Activated CD4-positive, alpha-beta T cell treated with anti-CD3 and anti-CD28 coated beads, Interleukin-2, amount 50 U/mL, for 16 hours (primary cell): ENCODE results near the gene VCAN.

ENCODE experiments used
- DNase-seq: peaks from one replicate; pipeline ENCODE4 v3.0.0-alpha.2; 2020

VCAN gene

DNA sequence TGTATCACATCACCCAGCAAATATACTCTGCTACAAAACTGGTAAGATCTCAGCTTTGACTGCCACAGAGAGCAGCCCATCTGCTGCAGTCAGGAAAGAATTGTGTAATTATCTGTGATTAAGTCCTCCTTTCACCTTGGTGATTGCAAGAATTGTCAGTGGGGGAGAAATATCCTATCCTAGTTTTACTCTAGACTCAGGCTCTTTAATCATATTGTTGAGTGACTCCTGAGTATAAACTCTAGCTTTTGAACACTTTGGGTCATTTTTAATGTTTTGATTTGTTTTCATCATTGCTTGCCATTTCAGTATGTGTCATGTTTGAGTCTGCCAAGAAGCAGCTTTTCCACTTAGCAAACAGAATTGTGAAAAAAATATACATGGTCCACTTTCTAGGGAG lies 32.1 kb downstream of the VCAN start:
- no peak for DNase-seq

DNA sequence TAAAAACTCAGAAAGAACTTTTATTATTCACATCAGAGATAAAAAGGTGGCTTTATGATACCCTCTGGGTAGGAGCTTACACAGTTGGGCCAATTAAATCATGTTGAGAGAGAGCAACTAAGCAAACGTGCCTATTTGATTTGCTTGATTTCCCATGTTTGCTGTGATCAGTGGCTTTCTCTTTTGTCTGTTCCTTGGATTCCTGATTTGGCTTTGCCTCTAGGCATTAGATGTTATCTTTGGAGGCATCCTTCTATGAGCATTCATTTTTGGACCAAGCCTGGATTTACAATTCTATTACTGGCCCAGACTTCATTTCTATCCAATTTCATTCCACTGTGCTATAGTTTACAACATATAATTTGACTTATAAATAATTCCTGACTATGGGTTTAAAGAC lies 35.9 kb downstream of the VCAN start:
- no peak for DNase-seq

DNA sequence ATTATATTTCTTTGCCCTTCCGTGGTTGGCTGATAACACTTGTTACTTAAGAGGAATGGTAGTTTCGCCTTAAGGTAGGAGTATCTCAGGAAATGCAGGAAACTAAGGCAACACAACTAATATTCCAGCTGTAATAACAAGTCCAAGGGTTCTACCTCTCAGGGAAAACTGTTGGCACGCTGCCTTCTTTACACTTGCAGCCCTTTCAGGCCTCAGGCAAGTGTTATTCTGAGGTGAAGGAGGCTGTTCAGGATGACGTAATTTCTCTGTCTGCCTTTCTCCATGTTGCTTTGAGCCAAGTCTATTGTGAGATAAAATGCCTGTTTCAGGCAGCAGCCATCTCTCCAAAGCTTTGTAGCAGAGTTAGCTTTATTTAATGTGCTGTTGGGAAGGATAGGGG lies 38.0 kb downstream of the VCAN start:
- no peak for DNase-seq

DNA sequence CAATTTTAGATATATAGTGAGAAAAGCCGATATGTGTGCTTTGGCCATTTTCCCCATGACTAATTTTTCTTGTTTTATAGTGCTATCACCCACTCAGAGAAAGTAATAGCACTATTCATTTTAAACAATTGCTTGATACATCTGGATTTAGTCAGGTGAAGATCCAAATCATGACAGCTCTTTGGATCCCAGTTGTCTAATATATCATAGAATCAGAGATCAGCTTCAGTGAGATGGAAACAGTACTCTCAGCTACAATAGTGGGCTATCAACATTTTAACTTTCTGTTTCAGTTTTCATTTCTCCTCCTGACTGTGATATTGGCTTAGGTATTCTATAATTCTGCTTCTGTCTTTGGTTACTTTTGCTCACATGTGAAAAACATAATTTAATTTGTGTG lies 38.7 kb downstream of the VCAN start:
- DNase-seq: no peak

DNA sequence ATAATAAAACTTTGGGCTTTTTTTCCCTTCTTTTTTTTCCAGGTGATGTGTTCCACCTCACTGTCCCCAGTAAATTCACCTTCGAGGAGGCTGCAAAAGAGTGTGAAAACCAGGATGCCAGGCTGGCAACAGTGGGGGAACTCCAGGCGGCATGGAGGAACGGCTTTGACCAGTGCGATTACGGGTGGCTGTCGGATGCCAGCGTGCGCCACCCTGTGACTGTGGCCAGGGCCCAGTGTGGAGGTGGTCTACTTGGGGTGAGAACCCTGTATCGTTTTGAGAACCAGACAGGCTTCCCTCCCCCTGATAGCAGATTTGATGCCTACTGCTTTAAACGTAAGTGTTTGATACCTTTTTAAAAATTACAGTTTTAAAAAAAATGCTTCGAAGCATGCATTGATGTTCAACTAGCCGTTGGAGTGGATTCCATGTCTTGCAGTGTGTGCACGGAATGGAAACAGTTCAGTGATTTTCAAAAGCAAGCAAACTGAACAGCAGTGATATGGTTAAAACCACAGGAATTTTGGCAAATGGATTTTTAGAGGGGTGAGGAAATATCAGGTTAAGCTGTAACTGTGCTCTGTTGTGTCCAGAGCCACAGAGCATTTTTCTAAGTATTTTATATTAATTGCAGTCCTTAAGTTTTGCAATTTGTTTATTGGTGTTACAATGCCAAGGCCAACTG lies 40.7 kb downstream of the VCAN start:
- DNase-seq: no peak

DNA sequence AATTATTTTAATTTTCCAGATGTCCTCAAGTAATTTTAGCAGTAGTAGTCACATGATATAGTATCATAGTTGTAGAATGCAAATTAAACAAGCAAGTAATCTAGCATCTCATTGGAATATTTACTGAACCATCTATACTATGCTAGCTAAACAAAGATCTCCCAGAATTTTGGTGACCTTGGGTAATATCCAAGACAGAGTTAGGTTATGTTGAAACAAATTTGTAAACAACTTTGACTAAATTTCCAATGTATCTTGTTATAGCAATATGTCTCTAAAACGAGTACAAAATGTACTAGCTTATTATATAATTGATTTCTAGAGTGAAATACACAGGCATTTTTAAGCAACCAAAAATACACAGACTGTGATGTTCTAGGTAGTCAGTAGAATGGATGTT lies 41.5 kb downstream of the VCAN start:
- DNase-seq: no peak

DNA sequence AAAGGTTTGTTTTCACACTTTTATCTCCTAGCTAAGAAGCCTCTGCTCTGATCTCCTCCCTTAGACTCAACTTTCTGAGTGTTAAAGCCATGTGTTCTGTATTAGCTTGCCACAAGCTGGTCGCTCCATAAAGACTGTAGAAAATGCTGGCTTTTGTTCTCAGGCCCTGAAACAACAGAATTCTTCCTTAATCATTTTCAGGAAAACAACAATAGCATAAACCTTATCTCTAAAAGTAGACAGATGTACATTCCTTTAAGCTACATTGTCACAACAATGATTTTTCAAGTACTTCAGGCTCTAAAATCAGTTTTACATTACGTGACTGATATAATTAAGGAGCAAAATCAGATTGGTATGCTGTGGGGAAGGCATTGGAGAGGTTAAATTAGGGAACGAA lies 41.9 kb downstream of the VCAN start:
- DNase-seq: no peak

DNA sequence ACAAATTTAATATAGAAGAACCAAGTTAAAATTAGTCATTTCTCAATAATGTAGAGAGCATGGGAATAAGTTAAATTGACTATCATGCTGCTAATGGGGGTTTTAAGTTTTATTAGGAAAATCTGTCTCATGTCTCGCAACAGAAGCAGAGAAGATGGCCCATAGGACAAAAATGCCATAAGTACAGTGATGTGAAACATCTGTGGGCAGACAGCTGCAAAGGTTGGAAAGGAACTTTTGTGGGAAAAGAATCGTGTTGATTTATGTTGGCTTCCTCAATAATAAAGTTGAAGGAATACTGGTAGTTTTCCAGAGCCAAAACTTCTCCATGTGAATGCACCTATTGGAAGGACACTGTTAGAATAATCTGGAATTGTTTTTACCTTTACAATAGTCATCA lies 44.8 kb downstream of the VCAN start:
- no peak for DNase-seq

DNA sequence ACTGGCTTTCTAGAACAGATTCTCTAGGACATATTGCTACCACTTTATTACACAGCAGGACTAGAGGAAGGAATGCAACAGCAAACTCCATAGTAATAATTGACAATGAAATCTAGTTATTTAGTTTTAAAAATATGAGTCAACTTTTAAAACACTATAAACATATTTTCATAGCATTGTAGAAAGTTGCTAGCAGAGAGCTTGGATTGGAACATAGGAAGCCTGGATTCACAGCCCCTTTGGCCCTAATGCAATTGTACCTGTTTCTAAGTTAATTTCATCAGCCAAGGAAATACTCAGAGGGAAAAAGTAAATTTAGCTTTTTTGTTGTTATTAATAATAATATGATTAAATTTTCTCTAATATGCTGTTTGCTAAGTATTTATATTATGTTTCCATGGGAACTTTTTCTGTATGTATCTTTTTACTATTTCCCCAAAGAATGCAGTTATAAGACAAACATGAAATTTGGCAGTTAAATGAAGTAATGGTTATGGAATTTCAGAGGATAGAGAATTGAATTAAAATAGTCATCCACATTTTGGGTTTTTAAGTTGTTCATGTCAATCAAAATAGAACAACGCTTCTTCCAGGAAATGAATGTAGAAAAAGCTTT lies 45.6 kb downstream of the VCAN start:
- DNase-seq: no peak

DNA sequence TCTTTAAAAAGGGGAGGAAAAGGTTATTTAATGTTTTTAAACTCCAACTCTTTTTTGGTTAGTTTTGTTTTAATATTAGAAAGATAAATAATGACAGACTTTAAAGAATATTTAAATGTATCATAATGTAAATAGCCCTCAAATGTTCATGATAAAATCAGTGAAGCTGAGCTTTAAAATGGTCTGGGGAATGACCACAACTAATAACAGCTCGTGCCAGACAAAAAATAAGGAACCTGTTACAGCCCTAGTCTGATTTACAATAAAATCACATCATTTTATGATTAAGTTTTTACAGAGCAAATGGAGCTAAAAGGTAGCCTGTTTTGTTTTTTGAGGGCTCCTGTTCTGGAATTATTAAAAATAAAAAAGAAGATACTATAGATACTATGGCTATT lies 46.1 kb downstream of the VCAN start:
- no peak for DNase-seq

DNA sequence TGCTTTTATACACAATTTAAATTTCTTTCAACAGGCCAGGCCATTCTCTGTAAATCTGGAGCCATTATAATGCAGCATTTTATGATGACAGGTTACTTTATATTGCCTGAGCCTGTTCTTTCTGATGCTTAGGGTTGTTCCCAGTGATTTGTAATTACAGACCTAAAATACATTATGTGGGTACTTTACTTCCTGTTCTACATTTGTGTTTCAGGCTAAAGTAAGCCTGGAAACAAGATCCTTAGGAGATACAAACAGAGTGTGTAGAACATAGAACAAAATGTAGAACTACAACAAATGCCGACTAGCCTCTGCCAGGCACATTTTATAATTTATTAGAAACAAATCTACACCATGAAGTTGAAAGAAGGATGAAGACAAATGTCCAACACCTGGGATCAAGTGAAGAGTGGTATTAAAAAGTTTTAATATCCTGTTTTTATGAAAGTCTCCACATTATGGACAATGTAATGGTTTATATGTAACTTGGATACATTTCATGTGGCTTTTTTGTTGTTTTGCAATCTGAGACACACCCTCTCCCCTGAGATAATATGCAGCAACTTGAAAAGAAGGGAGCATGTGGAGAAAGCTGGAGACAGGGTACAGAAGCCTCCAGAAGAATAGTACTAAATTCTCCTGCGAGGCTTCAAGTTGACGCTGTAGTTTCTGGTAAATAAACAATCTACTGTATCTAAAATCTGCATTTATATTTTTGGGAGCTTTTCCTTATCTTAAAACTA lies 46.9 kb downstream of the VCAN start:
- DNase-seq: no peak

DNA sequence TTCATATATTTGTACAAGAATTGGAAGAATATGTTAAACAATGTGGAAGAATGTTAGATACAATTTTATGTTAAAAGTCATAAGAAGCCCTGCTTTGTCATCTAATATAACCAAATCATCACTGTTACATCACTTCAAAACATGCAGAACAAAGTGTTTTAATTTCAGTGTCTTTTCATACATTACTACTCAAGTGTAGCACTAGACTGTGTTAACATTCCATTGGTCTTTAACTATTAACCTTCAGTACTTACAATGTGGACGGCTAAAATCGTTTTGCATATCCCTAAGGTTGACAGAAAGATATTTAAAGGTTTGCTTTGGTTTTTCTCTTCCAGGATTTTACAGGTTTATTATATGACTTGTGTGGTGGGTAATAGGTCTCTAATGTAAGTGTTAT lies 50.9 kb downstream of the VCAN start:
- no peak for DNase-seq

DNA sequence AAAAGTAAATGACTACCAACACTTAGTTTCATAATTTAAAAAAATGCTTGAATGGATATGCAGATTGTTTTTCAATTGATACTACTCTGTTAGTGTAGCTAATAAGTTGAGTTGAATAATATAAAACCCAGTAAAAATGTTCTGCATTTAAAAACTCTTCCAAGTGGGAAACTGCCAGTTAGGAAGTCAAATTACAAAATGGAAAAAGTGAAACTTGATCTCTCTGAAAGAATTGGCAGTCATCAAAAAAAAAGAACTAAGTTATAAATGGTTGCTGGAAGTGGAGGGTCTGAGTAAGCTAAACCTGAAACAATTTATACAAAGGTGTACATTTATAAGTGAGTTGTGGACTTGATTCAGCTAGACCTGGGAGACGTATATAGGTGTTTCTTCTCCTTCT lies 52.4 kb downstream of the VCAN start:
- no peak for DNase-seq

DNA sequence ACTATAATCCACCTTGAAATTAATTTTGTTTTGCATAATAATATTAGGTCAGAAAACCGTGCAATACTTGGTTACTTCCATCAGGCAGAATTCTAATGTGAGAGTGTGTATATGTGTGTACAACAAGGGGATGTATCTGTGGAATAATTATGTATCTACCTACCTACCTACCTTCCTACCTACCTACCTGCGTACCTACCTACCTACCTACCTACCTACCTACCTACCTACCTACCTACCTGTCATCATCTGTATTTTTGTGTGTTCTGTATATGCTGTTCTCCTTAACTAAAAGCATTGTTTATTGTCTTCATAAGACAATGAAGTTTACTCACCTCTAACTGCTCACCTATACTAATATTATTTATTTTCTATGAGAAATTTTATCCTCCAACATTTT lies 52.8 kb downstream of the VCAN start:
- no peak for DNase-seq

DNA sequence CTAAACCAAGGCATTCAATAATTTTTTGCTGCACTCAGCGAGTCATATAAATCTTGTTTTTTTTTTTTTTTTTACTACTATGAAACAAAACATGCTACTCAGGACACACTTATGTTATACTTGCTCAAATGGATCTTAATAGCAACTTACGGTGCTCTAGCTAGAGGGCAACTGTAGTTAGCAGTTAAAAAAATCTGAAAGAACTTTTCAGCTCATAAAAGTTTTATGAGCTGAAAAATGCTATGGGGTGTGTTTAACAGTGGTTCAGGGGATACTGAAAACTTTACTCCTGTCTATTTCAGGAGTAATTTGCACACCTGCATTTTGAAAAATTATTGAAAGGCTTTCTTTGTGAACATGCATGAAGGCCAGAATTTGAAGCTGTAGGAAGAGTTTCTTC lies 53.4 kb downstream of the VCAN start:
- no peak for DNase-seq

DNA sequence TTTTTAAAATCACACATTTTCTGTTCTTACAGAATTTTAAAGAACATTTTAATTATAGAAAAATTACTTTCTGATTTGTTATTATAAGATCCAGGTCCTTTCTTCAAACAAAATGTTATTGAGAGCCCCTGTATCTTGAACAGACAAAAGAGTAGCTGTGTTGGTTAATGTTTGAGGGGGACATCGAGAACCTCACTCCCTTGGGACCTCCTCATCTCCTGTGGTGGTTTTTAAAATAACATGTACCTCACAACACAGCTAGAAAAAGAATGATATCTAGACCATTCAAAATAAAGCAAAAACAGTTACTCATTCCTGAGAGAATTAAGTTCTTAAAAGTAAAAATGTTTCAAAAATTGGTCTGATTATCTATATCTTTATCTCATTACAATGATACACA lies 54.7 kb downstream of the VCAN start:
- no peak for DNase-seq

DNA sequence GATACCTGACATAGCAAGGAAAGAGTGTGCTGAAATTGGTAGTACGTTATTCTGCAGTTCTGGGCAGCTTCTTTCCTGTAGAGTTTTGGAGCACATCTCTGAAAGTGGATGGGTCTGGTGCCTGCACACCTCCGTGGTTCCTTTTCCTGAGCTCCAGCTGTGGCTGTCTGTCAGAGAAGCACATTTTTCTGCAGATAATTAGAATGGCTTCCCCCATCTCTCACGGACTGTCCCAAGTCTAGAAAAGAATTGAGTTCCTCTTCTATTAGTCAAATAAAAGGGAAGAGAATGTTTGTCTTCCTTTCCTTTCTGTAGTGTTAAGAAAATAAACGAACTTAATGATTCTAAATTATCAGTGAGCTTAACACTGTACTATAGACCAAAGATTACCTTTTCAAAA lies 55.7 kb downstream of the VCAN start:
- no peak for DNase-seq

DNA sequence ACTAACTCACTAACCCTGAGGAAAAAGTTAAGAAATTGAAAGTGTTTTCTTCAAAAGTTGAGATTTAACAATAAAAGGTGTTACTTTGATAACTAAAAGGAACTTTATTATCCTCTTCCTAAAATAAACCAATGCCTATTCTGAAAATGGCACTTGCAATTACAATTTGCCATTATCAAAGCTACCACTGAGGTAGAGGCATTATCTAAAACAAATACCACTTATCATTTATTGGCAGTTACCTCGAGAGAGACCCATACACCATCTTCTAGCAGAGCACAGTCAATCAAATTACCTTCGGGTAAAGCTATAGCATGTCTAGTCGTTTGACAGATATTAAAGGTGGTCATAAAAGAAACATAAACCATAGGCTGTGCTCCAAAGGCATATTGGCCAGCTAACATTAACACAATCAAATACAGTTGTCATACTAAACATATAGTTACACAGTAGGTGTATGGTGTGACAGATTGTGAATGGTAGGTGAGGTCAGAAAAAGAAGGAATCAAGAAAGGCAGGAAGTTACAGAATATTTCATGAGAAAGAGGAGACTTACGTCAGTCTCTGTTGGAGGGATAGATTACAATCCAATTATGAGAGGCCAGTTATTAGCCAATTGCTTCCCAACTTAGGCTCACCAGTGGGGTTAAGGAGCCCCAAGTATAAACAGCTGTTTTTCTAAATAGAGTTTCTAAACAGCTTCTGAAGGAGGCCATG lies 56.3 kb downstream of the VCAN start:
- no peak for DNase-seq

DNA sequence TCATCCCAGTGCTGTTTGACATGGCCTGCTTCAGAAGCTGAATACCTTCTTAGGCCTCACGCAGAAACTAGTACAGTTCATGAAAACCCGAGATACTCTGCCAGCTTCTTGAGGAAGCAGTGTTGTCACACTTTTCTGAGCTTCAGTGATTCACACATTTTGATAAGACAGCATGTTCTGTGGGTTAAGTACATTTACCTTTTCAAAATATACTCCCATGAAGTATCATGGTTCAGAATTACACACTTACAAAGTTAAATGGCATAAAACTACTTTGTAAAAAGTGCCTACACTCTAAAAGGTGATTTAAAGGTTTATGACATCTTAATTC lies 56.9 kb downstream of the VCAN start:
- no peak for DNase-seq

DNA sequence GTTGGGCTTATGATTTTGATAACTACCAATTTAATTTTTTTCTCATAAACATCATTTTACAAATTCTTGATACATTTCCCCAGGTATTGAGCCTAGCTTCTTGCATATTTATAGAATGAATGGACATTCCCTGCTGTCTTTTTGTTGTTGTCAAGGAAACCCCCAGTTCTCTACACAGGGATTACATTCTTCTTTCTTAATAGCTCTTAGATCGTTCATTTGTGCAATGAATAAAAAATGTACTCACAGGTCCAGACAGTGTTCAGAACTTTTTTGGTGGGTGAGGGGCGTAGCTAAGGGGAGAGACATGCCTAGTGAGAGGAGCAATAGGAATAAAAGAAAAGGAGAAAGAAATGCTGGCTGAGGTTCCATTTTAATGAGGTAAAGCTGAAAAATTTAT lies 58.6 kb downstream of the VCAN start:
- no peak for DNase-seq

DNA sequence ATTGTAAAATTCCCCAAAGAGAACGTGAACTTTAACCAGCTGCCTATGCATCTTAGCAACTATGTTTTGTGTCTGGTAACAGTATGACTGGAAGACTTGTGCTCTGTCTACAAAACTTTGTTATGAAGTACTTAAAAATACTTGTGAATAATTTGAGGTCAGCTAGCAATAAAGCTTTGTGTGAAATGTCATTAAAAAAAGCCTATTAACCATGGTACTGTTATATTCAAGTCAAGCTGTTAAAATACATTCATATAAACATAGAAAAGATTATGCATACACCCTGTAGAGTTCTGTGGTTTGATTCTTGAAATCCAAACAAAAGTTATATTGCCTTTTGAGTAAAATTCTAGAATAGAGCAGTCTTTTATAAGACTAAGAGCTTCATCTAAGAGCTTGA lies 60.1 kb downstream of the VCAN start:
- no peak for DNase-seq

DNA sequence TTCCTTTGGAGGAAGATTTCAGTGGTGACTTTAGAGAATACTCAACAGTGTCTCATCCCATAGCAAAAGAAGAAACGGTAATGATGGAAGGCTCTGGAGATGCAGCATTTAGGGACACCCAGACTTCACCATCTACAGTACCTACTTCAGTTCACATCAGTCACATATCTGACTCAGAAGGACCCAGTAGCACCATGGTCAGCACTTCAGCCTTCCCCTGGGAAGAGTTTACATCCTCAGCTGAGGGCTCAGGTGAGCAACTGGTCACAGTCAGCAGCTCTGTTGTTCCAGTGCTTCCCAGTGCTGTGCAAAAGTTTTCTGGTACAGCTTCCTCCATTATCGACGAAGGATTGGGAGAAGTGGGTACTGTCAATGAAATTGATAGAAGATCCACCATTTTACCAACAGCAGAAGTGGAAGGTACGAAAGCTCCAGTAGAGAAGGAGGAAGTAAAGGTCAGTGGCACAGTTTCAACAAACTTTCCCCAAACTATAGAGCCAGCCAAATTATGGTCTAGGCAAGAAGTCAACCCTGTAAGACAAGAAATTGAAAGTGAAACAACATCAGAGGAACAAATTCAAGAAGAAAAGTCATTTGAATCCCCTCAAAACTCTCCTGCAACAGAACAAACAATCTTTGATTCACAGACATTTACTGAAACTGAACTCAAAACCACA lies 67.4 kb downstream of the VCAN start:
- DNase-seq: peak; percentile 2

DNA sequence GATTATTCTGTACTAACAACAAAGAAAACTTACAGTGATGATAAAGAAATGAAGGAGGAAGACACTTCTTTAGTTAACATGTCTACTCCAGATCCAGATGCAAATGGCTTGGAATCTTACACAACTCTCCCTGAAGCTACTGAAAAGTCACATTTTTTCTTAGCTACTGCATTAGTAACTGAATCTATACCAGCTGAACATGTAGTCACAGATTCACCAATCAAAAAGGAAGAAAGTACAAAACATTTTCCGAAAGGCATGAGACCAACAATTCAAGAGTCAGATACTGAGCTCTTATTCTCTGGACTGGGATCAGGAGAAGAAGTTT lies 67.9 kb downstream of the VCAN start:
- no peak for DNase-seq

DNA sequence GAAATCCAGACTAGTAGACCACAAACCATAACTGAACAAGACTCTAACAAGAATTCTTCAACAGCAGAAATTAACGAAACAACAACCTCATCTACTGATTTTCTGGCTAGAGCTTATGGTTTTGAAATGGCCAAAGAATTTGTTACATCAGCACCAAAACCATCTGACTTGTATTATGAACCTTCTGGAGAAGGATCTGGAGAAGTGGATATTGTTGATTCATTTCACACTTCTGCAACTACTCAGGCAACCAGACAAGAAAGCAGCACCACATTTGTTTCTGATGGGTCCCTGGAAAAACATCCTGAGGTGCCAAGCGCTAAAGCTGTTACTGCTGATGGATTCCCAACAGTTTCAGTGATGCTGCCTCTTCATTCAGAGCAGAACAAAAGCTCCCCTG lies 68.6 kb downstream of the VCAN start:
- no peak for DNase-seq
